Osteocyte (in vitro differentiated cells): ENCODE measurements around the gene USP28. TPM values are rescaled to one million over a fixed set of nuclear protein-coding genes. Genes with fewer than 3 reads are reported as not detected.

ENCODE experiments used
- DNase-seq: peaks from one replicate; pipeline ENCODE4 v3.0.0; 2021; ENCODE audit warnings: mixed read lengths; ENCODE audit not compliant: unreplicated experiment; ENCODE audit errors: extremely low spot score
- H3K27ac Mint-ChIP-seq: one replicate; pipeline ENCODE4 v1.8.0; 2021; ENCODE audit warnings: mild to moderate bottlenecking, mixed read lengths; ENCODE audit not compliant: unreplicated experiment
- H3K27me3 Mint-ChIP-seq: one replicate; pipeline ENCODE4 v1.8.0; 2021; ENCODE audit warnings: mixed read lengths; ENCODE audit not compliant: unreplicated experiment
- H3K36me3 Mint-ChIP-seq: one replicate; pipeline ENCODE4 v1.8.0; 2021; ENCODE audit warnings: mixed read lengths; ENCODE audit not compliant: unreplicated experiment
- H3K4me1 Mint-ChIP-seq: one replicate; pipeline ENCODE4 v1.8.0; 2021; ENCODE audit warnings: mixed read lengths; ENCODE audit not compliant: unreplicated experiment
- H3K4me3 Mint-ChIP-seq: one replicate; pipeline ENCODE4 v1.8.0; 2021; ENCODE audit warnings: mild to moderate bottlenecking, moderate library complexity, mixed read lengths; ENCODE audit not compliant: unreplicated experiment
- H3K9me3 Mint-ChIP-seq: one replicate; pipeline ENCODE4 v1.8.0; 2021; ENCODE audit warnings: mixed read lengths; ENCODE audit not compliant: unreplicated experiment
- CTCF ChIP-seq: fragments of 200-600 bp; sonication (generic); IDR thresholded peaks from 2 replicates; pipeline ENCODE4 v1.5.0; 2021; ENCODE audit warnings: antibody characterized with exemption, mild to moderate bottlenecking, moderate library complexity
- total RNA-seq: library from RNA; stranded (reverse); gene quantifications from 2 replicates; pipeline ENCODE4 v1.2.1, GENCODE V29; 2021

The USP28 gene
- total RNA-seq, 1 donor from 2014 or later, result 37.2 TPM

GRCh38 chr11:113859665-113860064, 15.7 kb downstream of the USP28 start:
- Mint-ChIP-seq H3K27ac (no peak overlapping the region), H3K27me3 (no peaks in the 10 kb centered on the region), H3K9me3 (no peaks in the 10 kb centered on the region), H3K4me1 (peaks cover 27% of the 10 kb centered on the region), H3K4me3 (no peak overlapping the region), H3K36me3 (peaks cover 2% of the 10 kb centered on the region)
- TF ChIP-seq CTCF, result no peak
- DNase-seq, result no peak

- Mint-ChIP-seq H3K36me3 (peaks cover 3% of the 10 kb centered on the region), H3K27ac (no peak overlapping the region), H3K9me3 (no peaks in the 10 kb centered on the region), H3K4me1 (peaks cover 27% of the 10 kb centered on the region), H3K4me3 (no peak overlapping the region), H3K27me3 (no peaks in the 10 kb centered on the region)
- no peak for DNase-seq
- TF ChIP-seq CTCF, result no peak
Measured at GRCh38 chr11:113856966-113857759, 18.2 kb downstream of the USP28 start.

DNA sequence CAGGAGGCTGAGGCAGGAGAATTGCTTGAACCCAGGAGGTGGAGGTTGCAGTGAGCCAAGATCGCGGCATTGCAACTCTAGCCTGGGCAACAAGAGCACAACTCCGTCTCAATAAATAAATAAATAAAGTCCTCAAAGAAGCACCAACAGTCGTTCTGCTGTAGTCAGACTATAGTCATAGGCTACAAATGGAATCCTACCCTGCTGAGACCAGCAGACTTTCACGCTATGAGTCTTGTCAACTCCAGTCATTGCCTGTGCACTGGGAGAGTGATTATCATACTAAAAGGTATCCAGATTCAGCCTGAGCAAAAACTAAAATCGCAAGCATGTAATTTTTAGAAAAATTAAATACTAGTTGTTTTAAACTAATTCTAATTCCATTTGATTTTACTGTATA, 19.6 kb downstream of the USP28 start:
- no peak overlapping the region for H3K27ac Mint-ChIP-seq
- no peak overlapping the region for H3K4me3 Mint-ChIP-seq
- H3K9me3 Mint-ChIP-seq, result no peaks in the 10 kb centered on the region
- no peaks in the 10 kb centered on the region for H3K27me3 Mint-ChIP-seq
- TF ChIP-seq CTCF, result no peak
- no peak for DNase-seq
- peaks cover 19% of the 10 kb centered on the region for H3K4me1 Mint-ChIP-seq
- H3K36me3 Mint-ChIP-seq, result peaks cover 12% of the 10 kb centered on the region

GRCh38 chr11:113850188-113850587, 25.2 kb downstream of the USP28 start:
- Mint-ChIP-seq H3K36me3 (peaks cover 38% of the 10 kb centered on the region), H3K9me3 (no peaks in the 10 kb centered on the region), H3K27ac (no peak overlapping the region), H3K27me3 (no peaks in the 10 kb centered on the region), H3K4me1 (peaks cover 11% of the 10 kb centered on the region), H3K4me3 (no peak overlapping the region)
- no peak for DNase-seq
- TF ChIP-seq CTCF, result no peak

GRCh38 chr11:113849713-113850112, 25.7 kb downstream of the USP28 start:
- Mint-ChIP-seq H3K4me1 (peaks cover 8% of the 10 kb centered on the region), H3K36me3 (peaks cover 38% of the 10 kb centered on the region), H3K4me3 (no peak overlapping the region), H3K27ac (no peak overlapping the region), H3K27me3 (no peaks in the 10 kb centered on the region), H3K9me3 (no peaks in the 10 kb centered on the region)
- DNase-seq, result no peak
- TF ChIP-seq CTCF, result no peak
